ENCODE results near the gene KEAP1.
"Not testable (repeated sequence)": the region's sequence is repeated elsewhere in the genome, so short reads cannot be mapped to it uniquely, and the experiment has no call there.

Gene KEAP1

GRCh38 chr19:10503002-10503789, at the start of gene KEAP1:
KEAP1 (minus strand) TSS chr19:10503356; CDS start chr19:10500033, 3,323 bp downstream.
- peak; percentile 82 for DNase-seq

- DNase-seq = no peak
Measured at GRCh38 chr19:10552510-10553053, 49.4 kb upstream of the KEAP1 start.

- no peak for DNase-seq
Measured at GRCh38 chr19:10551698-10552301, 48.6 kb upstream of the KEAP1 start.

GRCh38 chr19:10551006-10551405, 47.9 kb upstream of the KEAP1 start:
- DNase-seq = not testable (repeated sequence)

GRCh38 chr19:10550336-10550735, 47.2 kb upstream of the KEAP1 start:
- DNase-seq = no peak

GRCh38 chr19:10549733-10550132, 46.6 kb upstream of the KEAP1 start:
- no peak for DNase-seq

- no peak for DNase-seq
Measured at GRCh38 chr19:10548746-10549276, 45.7 kb upstream of the KEAP1 start.

GRCh38 chr19:10546817-10547216, 43.7 kb upstream of the KEAP1 start:
- DNase-seq = no peak

GRCh38 chr19:10544753-10545251, 41.6 kb upstream of the KEAP1 start:
- DNase-seq = no peak

GRCh38 chr19:10544242-10544752, 41.1 kb upstream of the KEAP1 start:
- peak; percentile 71 for DNase-seq

- DNase-seq = peak; percentile 92
Measured at GRCh38 chr19:10543420-10544241, 40.5 kb upstream of the KEAP1 start, which contains the start of gene ATG4D. ATG4D (plus strand) TSS chr19:10543904; CDS start chr19:10544091, 187 bp downstream.

GRCh38 chr19:10543059-10543419, 39.9 kb upstream of the KEAP1 start:
- no peak for DNase-seq

- DNase-seq = not testable (repeated sequence)
Measured at GRCh38 chr19:10539016-10539415, 35.9 kb upstream of the KEAP1 start.

GRCh38 chr19:10538204-10538983, 35.2 kb upstream of the KEAP1 start:
- DNase-seq = no peak

- no peak for DNase-seq
Measured at GRCh38 chr19:10537668-10538067, 34.5 kb upstream of the KEAP1 start.

GRCh38 chr19:10535613-10536012, 32.5 kb upstream of the KEAP1 start:
- no peak for DNase-seq

- no peak for DNase-seq
Measured at GRCh38 chr19:10533646-10534386, 30.7 kb upstream of the KEAP1 start.

- DNase-seq = no peak
Measured at GRCh38 chr19:10532457-10532856, 29.3 kb upstream of the KEAP1 start.

- DNase-seq = not testable (repeated sequence)
Measured at GRCh38 chr19:10526887-10527286, 23.7 kb upstream of the KEAP1 start.

GRCh38 chr19:10525636-10526035, 22.5 kb upstream of the KEAP1 start:
- no peak for DNase-seq

- DNase-seq = no peak
Measured at GRCh38 chr19:10523135-10523636, 20.0 kb upstream of the KEAP1 start.
